Right kidney (tissue), 9 donors: ENCODE measurements around the gene SLC15A1.

Source experiments
- DNase-seq: peaks from one replicate; pipeline ENCODE4 v3.0.0-alpha.2; 2016
- long read RNA-seq, 8 donors: transcript quantifications; one replicate each; lab custom pipeline, GENCODE V29; 2026

SLC15A1 gene
- long read RNA-seq, donor 1, partial matches to known transcripts, result 11 of 11 reads
- long read RNA-seq, donor 1, other reads (novel, unspliced or antisense), result 0 of 11 reads
- long read RNA-seq, donor 2, result 0 reads
- long read RNA-seq, donor 3, partial matches to known transcripts, result 8 of 9 reads
- long read RNA-seq, donor 3, other reads (novel, unspliced or antisense), result 0 of 9 reads
- long read RNA-seq, donor 4, partial matches to known transcripts, result 8 of 10 reads
- long read RNA-seq, donor 4, other reads (novel, unspliced or antisense), result 0 of 10 reads
- long read RNA-seq, donor 5, partial matches to known transcripts, result 7 of 9 reads
- long read RNA-seq, donor 5, other reads (novel, unspliced or antisense), result 0 of 9 reads
- long read RNA-seq, donor 6, result 0 reads
- long read RNA-seq, donor 7, partial matches to known transcripts, result 10 of 10 reads
- long read RNA-seq, donor 7, other reads (novel, unspliced or antisense), result 0 of 10 reads
- long read RNA-seq, donor 8, partial matches to known transcripts, result 5 of 6 reads
- long read RNA-seq, donor 8, other reads (novel, unspliced or antisense), result 0 of 6 reads

DNA sequence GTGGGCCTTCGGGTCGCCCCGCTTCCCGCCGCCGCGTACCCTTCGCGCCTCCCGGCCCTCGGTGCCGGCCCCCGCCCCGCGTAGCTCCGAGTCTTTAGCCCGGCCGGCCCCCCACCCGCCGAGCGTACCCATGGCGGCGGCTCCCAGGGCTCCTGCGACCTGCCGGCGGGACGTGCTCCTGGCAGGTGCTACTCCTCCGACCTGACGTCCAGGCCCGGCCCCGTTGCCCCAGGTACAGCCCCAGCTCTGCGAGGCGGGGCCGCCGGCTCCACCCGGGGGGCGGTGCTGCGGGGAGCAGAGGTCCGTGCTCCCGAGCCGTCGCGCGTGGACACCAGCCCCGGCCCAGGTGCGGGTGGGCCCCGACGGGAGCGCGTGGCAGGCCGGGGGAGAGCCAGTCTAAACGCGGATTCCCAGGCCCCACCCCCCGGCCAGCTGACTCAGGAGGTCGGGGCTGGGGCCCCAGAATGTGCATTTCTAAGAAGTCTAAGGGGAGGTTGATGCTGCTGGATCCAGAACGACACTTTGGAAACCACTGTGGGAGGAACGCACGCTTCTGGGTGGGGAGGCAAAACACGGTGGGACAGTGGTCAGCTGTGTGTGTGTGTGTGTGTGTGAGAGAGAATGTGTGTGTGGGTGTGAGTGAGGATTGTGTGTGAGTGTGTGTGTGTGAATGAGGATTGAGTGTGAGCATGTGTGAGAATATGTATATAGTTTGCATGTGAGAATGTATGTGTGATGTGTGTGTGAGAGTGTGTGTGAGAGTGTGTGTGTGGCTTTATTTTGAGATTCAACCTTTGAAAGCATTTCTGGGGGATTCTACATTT, at the start of gene SLC15A1:
TSS of gene SLC15A1 (minus strand) at position 206 of the 824 bp plus-strand sequence. CDS start at position 132, 74 bp downstream.
- DNase-seq, result peak; percentile 57

- DNase-seq, result no peak
Measured at GRCh38 chr13:98801626-98802418, 49.4 kb upstream of the SLC15A1 start.

- DNase-seq, result no peak
Measured at GRCh38 chr13:98800078-98800477, 47.6 kb upstream of the SLC15A1 start.

DNA sequence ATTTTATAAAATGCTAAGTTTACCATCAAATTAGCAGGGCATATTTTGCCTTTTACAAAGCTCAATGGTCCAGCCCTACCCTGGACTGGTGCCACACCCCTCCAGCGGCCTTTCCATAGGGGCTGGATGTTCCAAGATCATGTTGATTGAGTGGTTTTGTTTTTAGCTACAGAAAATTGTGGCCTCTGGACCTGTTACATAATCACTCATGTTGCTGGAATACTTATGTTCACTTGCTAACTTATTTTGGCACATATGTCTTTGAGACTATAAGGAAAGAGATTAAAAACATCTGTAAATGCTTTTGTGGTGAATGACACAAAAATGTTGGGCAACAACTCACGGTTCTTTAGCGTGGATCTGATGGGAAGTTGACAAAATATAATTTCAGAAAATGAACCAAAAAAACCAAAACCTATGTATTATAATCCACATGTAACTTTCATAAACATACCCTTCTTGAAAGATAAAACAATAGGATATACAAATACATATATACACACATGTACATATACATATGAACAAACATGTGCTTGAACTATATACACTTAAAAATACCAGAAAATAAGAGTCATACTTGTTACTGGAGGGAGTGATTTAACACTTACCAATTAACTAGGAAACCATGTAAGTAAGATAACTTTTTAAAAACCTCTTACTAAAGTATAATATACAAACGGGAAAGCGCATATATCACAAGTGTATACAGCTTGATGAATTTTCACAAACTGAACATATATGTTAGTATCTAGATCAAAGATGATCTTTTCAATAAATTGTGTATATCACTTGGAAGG, 46.6 kb upstream of the SLC15A1 start:
- no peak for DNase-seq

DNA sequence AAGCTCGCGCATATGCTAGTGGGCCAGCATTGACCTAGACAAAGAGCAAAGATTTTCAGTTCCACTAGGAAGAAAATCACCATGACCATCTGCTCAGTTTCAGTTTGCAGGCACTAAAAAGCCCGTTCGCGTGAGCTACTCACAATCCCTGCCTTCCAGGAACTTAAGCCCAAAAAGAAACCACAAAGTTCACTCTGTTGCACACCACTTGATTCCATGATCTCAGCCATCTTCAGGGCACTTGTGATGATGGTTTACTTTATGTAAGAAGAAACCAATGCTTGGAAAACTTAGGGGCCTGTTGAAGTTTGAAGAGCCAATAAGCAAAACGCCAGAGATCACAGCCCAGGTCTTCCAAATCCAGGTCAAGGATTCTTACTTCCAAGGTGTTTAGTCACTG, 45.0 kb upstream of the SLC15A1 start:
- no peak for DNase-seq

DNA sequence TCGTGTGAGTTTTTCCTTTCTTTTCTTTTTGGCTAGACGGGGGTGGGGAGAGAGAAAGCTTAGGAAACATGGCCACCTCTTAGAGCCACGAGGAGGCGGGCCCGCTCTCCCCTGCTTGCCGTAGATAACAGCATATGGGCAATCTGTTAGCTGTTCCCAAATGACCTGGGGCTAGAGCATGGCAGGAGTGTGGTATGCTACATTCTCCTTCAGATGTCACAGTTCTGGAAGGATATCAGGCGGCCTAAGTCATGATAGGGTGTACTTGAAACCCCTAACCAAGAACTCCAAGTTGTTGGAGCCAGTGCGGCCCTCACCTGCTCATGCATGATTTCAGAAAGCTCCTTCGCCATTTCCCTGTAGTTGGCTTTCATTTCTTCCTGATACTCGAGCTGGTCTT, 44.3 kb upstream of the SLC15A1 start:
- DNase-seq, result no peak

- DNase-seq, result no peak
Measured at GRCh38 chr13:98796191-98796590, 43.7 kb upstream of the SLC15A1 start.

GRCh38 chr13:98795220-98795619, 42.7 kb upstream of the SLC15A1 start:
- DNase-seq, result no peak

DNA sequence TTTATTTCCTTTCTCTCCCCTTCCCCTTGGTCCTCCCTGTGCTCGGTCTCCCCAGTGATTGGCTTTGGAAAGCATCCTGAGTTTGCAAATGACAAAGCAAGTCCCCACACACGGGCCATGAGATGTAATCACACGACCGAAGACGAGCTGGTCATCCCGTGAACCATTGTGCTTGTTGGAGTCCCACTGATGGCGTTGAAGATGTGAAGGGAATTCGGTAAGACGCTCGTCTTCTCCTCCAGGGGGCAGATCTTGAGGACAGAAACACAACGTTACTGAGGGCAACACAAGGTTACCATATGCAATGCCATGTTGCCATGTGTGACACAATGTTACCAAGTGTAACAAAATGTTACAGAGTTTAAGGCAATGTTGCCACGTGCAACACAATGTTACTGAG, 42.0 kb upstream of the SLC15A1 start:
- no peak for DNase-seq

GRCh38 chr13:98792785-98793495, 40.5 kb upstream of the SLC15A1 start:
- DNase-seq, result no peak

- no peak for DNase-seq
Measured at GRCh38 chr13:98792321-98792720, 39.8 kb upstream of the SLC15A1 start.

DNA sequence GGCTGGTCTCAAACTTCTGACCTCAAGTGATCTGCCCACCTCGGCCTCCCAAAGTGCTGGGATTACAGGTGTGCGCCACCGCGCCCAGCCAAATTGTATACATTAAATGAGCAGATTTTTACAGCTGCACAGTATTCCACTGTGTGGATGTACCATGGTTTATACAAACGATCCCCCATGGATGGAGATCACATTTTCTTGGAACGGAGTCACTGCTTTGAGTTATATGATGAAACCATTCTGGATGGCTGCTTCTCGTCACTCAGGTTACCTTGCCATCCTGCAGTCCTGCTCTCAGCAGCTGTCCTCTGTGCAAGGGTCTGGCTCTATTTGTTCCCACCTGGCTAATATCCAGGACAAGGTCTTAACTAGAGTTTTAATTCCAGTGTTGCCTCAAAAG, 39.1 kb upstream of the SLC15A1 start:
- DNase-seq, result no peak

DNA sequence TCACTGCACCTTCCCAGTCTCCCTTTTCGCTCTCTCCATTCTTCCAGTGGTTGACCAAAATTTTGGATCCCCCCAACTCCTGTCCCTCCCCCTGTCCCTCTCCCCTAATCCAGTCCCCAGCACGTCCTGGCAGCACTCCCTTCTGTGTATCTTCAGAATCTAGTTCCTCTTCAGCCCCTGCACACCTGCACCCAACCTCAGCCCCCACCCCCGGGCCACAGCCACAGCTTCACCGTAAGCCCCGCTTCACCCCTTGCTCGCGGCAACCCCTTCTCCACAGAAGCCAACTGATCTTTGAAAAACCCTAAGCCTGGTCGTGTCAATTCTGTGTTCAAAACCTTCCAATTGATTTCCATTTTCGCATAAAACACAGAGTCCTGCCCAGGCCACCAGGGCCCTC, 35.5 kb upstream of the SLC15A1 start:
- DNase-seq, result no peak

DNA sequence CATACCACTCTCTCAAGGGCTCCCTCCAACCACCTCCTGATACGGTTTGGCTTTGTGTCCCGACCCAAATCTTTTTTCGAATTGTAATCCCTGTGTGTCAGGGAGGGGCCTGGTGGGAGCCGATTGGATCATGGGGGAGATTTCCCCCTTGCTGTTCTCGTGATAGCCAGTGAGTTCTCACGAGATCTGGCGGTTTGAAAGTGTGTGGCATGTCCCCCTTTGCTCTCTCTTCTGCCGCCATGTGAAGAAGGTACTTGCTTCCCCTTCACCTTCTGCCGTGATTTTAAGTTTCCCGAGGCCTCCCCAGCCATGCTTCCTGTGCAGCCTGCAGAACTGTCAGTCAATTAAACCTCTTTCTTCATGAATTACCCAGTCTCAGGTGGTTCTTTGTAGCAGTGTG, 34.7 kb upstream of the SLC15A1 start:
- no peak for DNase-seq

GRCh38 chr13:98786023-98786422, 33.6 kb upstream of the SLC15A1 start:
- no peak for DNase-seq

DNA sequence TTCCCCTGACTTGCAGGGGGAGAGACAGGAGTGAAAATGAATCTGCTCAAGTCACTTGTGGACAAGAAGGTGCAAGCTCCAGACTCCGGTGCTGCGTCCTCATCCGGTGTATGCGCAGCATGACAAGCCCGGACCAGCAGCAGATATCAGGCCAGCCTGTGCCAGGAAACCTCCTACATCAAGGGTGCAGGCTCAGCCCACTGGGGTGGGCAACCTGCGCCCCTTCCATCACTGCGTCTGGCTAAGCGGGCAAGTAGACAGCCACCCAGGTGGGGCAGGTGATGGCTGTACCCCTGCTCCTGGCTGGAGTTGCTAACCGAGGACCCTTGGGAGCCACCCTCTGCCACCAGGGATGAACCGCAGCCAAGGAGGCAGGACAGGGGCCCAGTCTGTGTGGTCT, 32.9 kb upstream of the SLC15A1 start:
- no peak for DNase-seq

DNA sequence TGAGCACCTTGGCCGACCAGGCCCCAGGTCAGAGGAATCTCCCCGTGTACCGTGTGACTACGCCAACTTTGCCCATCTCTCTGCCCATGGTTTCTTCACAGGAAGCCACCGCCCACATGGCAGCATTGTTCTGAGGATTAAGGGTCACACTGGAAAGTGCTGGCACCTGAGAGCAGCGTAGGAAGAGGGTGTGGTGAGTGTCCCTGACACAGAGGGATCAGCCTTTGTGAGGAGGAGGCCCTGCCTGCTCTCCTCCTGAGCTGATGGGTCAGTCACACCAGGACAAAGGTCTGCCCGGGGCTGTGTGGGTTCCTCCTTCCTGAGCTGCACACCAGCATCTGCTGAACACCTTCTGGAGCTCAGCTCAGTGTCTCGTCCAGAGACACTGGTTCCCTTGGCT, 32.2 kb upstream of the SLC15A1 start:
- DNase-seq, result no peak

GRCh38 chr13:98783856-98784478, 31.5 kb upstream of the SLC15A1 start:
- no peak for DNase-seq

DNA sequence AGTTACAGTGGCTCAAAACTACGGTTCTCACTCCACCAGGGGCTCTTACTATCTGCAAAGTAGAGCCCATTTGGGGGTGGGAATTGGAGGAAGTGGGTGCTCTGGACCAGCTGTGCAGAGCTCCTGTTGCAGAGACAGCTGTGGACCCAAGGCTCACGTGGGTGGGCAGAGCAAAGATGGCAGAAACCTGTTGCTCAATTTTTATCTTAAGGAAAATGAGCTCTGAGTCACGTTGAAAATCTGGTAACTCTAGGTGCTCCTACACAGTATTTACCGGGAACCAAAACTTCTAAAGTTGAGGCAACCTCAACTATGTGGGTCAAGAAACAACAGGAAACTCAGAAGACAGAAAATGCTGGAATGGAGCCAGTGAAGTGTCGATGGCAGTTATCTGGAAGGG, 30.2 kb upstream of the SLC15A1 start:
- DNase-seq, result no peak

GRCh38 chr13:98781905-98782304, 29.4 kb upstream of the SLC15A1 start:
- no peak for DNase-seq
